Ishikawa (cell line): ENCODE measurements around the gene TBCD.

Experiments used
- CEBPB ChIP-seq: IDR thresholded peaks from 2 replicates; pipeline ENCODE4 v1.6.1; 2012
- CREB1 ChIP-seq: IDR thresholded peaks from 2 replicates; pipeline ENCODE4 v1.6.1; 2012; ENCODE audit warnings: low read depth
- EGR1 ChIP-seq: IDR thresholded peaks from 2 replicates; pipeline ENCODE4 v1.6.1; 2012
- EP300 ChIP-seq: IDR thresholded peaks from 2 replicates; pipeline ENCODE4 v1.6.1; 2012; ENCODE audit warnings: borderline replicate concordance
- FOXM1 ChIP-seq: IDR thresholded peaks from 2 replicates; pipeline ENCODE4 v1.6.1; 2012; ENCODE audit warnings: low read depth, borderline replicate concordance
- MAX ChIP-seq: IDR thresholded peaks from 2 replicates; pipeline ENCODE4 v1.6.1; 2012
- NFIC ChIP-seq: IDR thresholded peaks from 2 replicates; pipeline ENCODE4 v1.6.1; 2012
- RAD21 ChIP-seq: IDR thresholded peaks from 2 replicates; pipeline ENCODE4 v1.6.1; 2012; ENCODE audit warnings: low read depth
- REST ChIP-seq: IDR thresholded peaks from 2 replicates; pipeline ENCODE4 v1.6.1; 2012; ENCODE audit warnings: low read depth, mild to moderate bottlenecking
- TAF1 ChIP-seq: IDR thresholded peaks from 2 replicates; pipeline ENCODE4 v1.6.1; 2012; ENCODE audit warnings: low read depth, mild to moderate bottlenecking
- TCF12 ChIP-seq: IDR thresholded peaks from 2 replicates; pipeline ENCODE4 v1.6.1; 2012; ENCODE audit warnings: low read depth
- TEAD4 ChIP-seq: IDR thresholded peaks from 2 replicates; pipeline ENCODE4 v1.6.1; 2012
- USF1 ChIP-seq: IDR thresholded peaks from 2 replicates; pipeline ENCODE4 v1.6.1; 2012
- YY1 ChIP-seq: IDR thresholded peaks from 2 replicates; pipeline ENCODE4 v1.6.1; 2012; ENCODE audit warnings: low read depth
- ZBTB7A ChIP-seq: IDR thresholded peaks from 2 replicates; pipeline ENCODE4 v1.6.1; 2012; ENCODE audit warnings: low read depth

The TBCD gene

GRCh38 chr17:82943751-82944150 lies 191.9 kb downstream of the TBCD start:
- TF ChIP-seq NFIC (no peak), YY1 (no peak), USF1 (no peak), TEAD4 (no peak), FOXM1 (no peak), TCF12 (no peak), ZBTB7A (no peak), CEBPB (no peak), CREB1 (no peak), EP300 (no peak), MAX (no peak), REST (no peak), TAF1 (no peak), RAD21 (no peak), EGR1 (no peak)

- no peak for TF ChIP-seq CREB1
These were observed 193.1 kb downstream of the TBCD start for GRCh38 chr17:82944990-82945389.

- TF ChIP-seq USF1 (no peak), CREB1 (no peak), TCF12 (no peak), TEAD4 (no peak), EGR1 (no peak), REST (no peak)
These were observed 194.2 kb downstream of the TBCD start for GRCh38 chr17:82946081-82946480.

- TF ChIP-seq EP300 (no peak), TAF1 (no peak), EGR1 (no peak)
These were observed 195.5 kb downstream of the TBCD start for GRCh38 chr17:82947051-82947991.

GRCh38 chr17:82948081-82948511 lies 196.2 kb downstream of the TBCD start:
- TF ChIP-seq TAF1, result no peak
- no peak for TF ChIP-seq CEBPB
- TF ChIP-seq TCF12, result no peak
- TF ChIP-seq FOXM1, result no peak
- TF ChIP-seq NFIC, result no peak
- TF ChIP-seq MAX, result no peak

GRCh38 chr17:82948957-82949356 lies 197.1 kb downstream of the TBCD start:
- no peak for TF ChIP-seq NFIC

- TF ChIP-seq TCF12 (no peak), MAX (no peak), USF1 (no peak), CREB1 (no peak), CEBPB (no peak)
These were observed 197.5 kb downstream of the TBCD start for GRCh38 chr17:82949361-82949760.
